ENCODE results near the gene RGS6. TPM values are rescaled to one million over a fixed set of nuclear protein-coding genes. Genes with fewer than 3 reads are reported as not detected.

The RGS6 gene
- total RNA-seq, 3 donors from 2014 or later, result 3.4 to 9.2 (median 4.5) TPM

DNA sequence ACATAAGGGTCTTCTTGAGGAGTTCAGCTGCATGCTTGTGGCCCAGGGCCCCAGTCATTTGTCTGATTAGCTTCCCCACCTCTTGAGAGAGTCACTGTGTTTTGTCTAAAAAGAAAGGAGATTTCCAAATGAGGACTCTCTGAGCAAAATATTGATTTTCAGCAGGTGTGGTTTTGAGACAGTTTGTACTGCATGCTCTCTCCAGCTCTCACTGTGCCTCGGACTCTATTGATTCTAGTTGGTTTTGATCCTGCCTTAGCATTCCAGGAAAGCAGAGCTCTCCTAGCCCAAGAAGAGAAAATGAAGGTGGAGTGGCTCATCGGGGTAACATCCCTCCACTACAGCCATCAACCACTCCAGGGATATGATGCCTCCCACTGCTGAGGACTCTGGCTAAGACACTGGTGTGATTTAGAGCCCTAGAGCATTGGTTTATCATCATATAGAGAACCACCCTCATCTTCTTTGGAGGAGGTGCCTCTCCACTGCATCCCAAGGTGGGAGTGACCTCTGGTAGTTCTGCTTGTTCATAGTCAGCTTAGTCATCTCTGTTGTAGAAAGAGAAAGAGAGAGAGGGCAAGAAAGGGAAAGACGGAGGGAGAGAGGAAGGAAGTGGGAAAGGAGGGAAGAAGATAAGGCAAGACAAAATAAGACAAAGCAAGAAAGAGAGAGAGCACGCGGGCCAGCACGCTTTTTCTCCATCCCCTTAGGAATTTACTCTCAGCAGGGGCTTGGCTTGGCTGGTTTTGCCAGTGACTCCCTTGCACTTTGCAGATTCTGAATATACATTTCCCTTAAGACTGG, 596.0 kb downstream of the RGS6 start:
- intact Hi-C loops (cut with DNase I; ENCODE audit: low total_unique reads), result no loop called here
- no peak overlapping the region for H3K4me3 ChIP-seq
- no peak overlapping the region for H3K27ac ChIP-seq
- H3K4me1 ChIP-seq, result no peaks in the 10 kb centered on the region
- H3K27me3 ChIP-seq, result no peaks in the 10 kb centered on the region
- H3K36me3 ChIP-seq, result no peaks in the 10 kb centered on the region
- peaks cover 10% of the 10 kb centered on the region in 2 donors for H3K9me3 ChIP-seq
- TF ChIP-seq, protein P1, sequence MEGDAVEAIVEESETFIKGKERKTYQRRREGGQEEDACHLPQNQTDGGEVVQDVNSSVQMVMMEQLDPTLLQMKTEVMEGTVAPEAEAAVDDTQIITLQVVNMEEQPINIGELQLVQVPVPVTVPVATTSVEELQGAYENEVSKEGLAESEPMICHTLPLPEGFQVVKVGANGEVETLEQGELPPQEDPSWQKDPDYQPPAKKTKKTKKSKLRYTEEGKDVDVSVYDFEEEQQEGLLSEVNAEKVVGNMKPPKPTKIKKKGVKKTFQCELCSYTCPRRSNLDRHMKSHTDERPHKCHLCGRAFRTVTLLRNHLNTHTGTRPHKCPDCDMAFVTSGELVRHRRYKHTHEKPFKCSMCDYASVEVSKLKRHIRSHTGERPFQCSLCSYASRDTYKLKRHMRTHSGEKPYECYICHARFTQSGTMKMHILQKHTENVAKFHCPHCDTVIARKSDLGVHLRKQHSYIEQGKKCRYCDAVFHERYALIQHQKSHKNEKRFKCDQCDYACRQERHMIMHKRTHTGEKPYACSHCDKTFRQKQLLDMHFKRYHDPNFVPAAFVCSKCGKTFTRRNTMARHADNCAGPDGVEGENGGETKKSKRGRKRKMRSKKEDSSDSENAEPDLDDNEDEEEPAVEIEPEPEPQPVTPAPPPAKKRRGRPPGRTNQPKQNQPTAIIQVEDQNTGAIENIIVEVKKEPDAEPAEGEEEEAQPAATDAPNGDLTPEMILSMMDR (IDR thresholded peaks at IDR 0.05), result no peak
- TF ChIP-seq POLR2A (IDR thresholded peaks at IDR 0.05) (no peak), POLR2AphosphoS5 (IDR thresholded peaks at IDR 0.05) (no peak)
- no peak for DNase-seq (ENCODE audit: low spot score in 2 of 2)

DNA sequence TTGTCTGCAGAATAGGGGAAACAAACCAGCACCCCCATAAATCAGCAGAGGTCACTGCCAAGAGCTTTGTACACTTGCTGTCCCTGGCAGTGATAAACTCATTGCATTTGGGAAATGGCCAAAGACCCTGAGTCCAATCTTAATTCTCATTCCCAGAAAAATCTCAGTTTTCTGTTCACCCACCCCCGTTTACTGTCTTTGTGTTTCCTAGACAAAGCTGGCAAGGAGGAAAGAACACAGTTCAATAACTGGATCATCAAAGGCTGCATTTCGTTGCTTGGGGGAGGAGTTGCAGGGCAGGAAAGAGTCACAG, 596.6 kb downstream of the RGS6 start:
- no peak overlapping the region for H3K4me3 ChIP-seq
- no peaks in the 10 kb centered on the region for H3K4me1 ChIP-seq
- TF ChIP-seq POLR2A (IDR thresholded peaks at IDR 0.05) (no peak), POLR2AphosphoS5 (IDR thresholded peaks at IDR 0.05) (no peak)
- TF ChIP-seq, protein P1 (IDR thresholded peaks at IDR 0.05), result no peak
- no peaks in the 10 kb centered on the region for H3K27me3 ChIP-seq
- no peak for DNase-seq (ENCODE audit: low spot score in 2 of 2)
- no peaks in the 10 kb centered on the region for H3K36me3 ChIP-seq
- H3K9me3 ChIP-seq, result peaks cover 10 to 15% of the 10 kb centered on the region in 2 donors
- intact Hi-C loops (cut with DNase I; ENCODE audit: low total_unique reads), result no loop called here
- no peak overlapping the region for H3K27ac ChIP-seq

DNA sequence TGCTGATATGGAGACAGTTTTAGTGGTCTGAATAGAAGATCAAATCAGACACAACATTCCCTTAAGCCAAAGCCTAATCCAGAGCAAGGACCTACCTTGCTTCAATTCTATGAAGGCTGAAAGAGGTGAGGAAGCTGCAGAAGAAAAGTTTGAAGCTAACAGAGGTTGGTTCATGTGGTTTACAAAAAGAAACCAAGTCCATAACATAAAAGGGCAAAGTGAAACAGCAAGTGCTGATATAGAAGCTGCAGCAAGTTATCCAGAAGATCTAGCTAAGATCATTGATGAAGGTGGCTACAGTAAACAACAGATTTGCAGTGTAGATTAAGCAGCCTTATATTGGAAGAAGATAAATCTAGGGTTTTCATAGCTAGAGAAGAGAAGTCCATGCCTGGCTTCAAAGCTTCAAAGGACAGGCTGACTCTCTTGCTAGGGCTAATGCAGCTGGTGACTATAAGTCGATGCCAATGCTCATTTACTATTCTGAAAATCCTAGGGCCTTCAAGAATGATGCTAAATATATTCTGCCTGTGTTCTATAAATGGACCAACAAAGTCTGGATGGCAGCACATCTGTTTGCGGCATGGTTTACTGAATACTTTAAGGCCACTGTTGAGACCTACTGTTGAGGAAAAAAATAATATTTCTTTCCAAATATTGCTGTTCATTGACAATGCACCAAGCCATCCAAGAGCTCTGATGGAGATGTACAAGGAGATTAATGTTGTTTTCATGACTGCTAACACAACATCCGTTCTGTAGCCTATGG, 600.6 kb downstream of the RGS6 start:
- Histone ChIP-seq H3K4me1 (no peaks in the 10 kb centered on the region), H3K27me3 (no peaks in the 10 kb centered on the region), H3K9me3 (peaks cover 10 to 17% of the 10 kb centered on the region in 2 donors), H3K4me3 (no peak overlapping the region), H3K27ac (no peak overlapping the region), H3K36me3 (no peaks in the 10 kb centered on the region)
- intact Hi-C loops (cut with DNase I; ENCODE audit: low total_unique reads), result no loop called here
- no peak for DNase-seq (ENCODE audit: low spot score in 2 of 2)
- TF ChIP-seq POLR2AphosphoS5 (IDR thresholded peaks at IDR 0.05), result no peak
- TF ChIP-seq, protein P1 (IDR thresholded peaks at IDR 0.05), result no peak

DNA sequence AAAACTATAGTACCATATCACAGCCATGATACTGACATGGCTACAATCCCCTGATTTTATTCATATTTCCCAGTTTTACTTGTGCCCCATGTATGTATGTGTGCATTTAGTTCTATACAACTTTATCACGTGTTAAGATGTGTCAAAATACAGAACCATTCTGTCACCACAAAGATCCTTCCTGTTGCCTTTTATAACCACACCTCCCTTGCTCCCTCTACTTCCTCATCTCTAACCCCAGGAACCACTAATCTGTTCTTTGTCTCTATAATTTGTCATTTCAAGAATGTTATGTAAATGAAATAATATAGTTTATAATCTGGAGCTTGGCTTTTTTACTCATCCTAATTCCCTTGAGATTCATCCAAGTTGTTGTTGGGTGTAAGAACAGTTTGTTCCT, 603.3 kb downstream of the RGS6 start:
- H3K9me3 ChIP-seq, result peaks cover 10 to 17% of the 10 kb centered on the region in 2 donors
- no peaks in the 10 kb centered on the region for H3K4me1 ChIP-seq
- no peak overlapping the region for H3K4me3 ChIP-seq
- H3K36me3 ChIP-seq, result no peaks in the 10 kb centered on the region
- H3K27ac ChIP-seq, result no peak overlapping the region
- TF ChIP-seq, protein P1 (IDR thresholded peaks at IDR 0.05), result no peak
- no peak for TF ChIP-seq POLR2A (IDR thresholded peaks at IDR 0.05)
- no peak for TF ChIP-seq POLR2AphosphoS5 (IDR thresholded peaks at IDR 0.05)
- no peak for DNase-seq (ENCODE audit: low spot score in 2 of 2)
- intact Hi-C loops (cut with DNase I; ENCODE audit: low total_unique reads), result no loop called here
- no peaks in the 10 kb centered on the region for H3K27me3 ChIP-seq

- Histone ChIP-seq H3K9me3 (peaks cover 0 to 6% of the 10 kb centered on the region in 2 donors), H3K27ac (no peak overlapping the region), H3K4me1 (no peaks in the 10 kb centered on the region), H3K27me3 (no peaks in the 10 kb centered on the region), H3K36me3 (no peaks in the 10 kb centered on the region), H3K4me3 (no peak overlapping the region)
- intact Hi-C loops (cut with DNase I; ENCODE audit: low total_unique reads), result no loop called here
- TF ChIP-seq, protein P1 (IDR thresholded peaks at IDR 0.05), result no peak
- TF ChIP-seq POLR2AphosphoS5 (IDR thresholded peaks at IDR 0.05) (no peak), POLR2A (IDR thresholded peaks at IDR 0.05) (no peak)
- no peak for DNase-seq (ENCODE audit: low spot score in 2 of 2)
These were observed 606.2 kb downstream of the RGS6 start for GRCh38 chr14:72538387-72538786.

Data from breast epithelium (tissue), 4 donors.